Muscle of leg (tissue), 11 donors: ENCODE data around the gene CAPN14. TPM values are rescaled to one million over a fixed set of nuclear protein-coding genes. Genes with fewer than 3 reads are reported as not detected.

Experiments
- DNase-seq: peaks from one replicate; pipeline ENCODE4 v3.0.0; 2013
- H3K27ac ChIP-seq: one replicate; pipeline ENCODE4 v1.5.1; 2013; ENCODE audit warnings: mild to moderate bottlenecking, low read length, control low read depth
- H3K27me3 ChIP-seq: one replicate; pipeline ENCODE4 v1.6.1; 2013; ENCODE audit warnings: low read length; ENCODE audit not compliant: control insufficient read depth, insufficient read depth
- H3K36me3 ChIP-seq: one replicate; pipeline ENCODE4 v1.6.1; 2013; ENCODE audit warnings: low read length; ENCODE audit not compliant: control insufficient read depth, insufficient read depth
- H3K4me1 ChIP-seq: one replicate; pipeline ENCODE4 v1.6.1; 2013; ENCODE audit warnings: low read length; ENCODE audit not compliant: control insufficient read depth, insufficient read depth
- H3K4me3 ChIP-seq: one replicate; pipeline ENCODE4 v1.5.1; 2013; ENCODE audit warnings: low read length, control low read depth
- H3K9me3 ChIP-seq: replicated peaks from 2 replicates; pipeline ENCODE4 v1.6.1; 2013; ENCODE audit warnings: low read depth, low read length; ENCODE audit not compliant: control insufficient read depth
- WGBS: methylation state at CpG from one replicate; pipeline ENCODE4 v1.1.5; 2013; ENCODE audit warnings: missing lambda C conversion rate; ENCODE audit not compliant: insufficient coverage; 5-methylcytosine and 5-hydroxymethylcytosine counted together
- polyA plus RNA-seq, 8 donors: library from polyadenylated mRNA; unstranded; fragments of 120-200 nt; gene quantifications; one replicate each; pipeline versions ENCODE4 v1.2.1 to v1.2.3, GENCODE V29; 2013; ENCODE audit warnings: inconsistent platforms in 1 of 8, low replicate concordance in 1 of 8; ENCODE audit not compliant: insufficient read length in 8 of 8, insufficient read depth in 1 of 8
- total RNA-seq: library from RNA; stranded (reverse); fragments of 120-200 nt; gene quantifications from one replicate; pipeline ENCODE4 v1.2.4, GENCODE V29; 2013

Gene CAPN14
- total and polyA plus RNA-seq, 9 donors = 0.04 to 0.09 (median 0.06) TPM; not detected in 3

GRCh38 chr2:31199206-31199605 is 18.1 kb downstream of the CAPN14 start:
- Histone ChIP-seq H3K4me3 (no peak overlapping the region), H3K4me1 (no peaks in the 10 kb centered on the region), H3K9me3 (no peaks in the 10 kb centered on the region), H3K36me3 (no peaks in the 10 kb centered on the region), H3K27ac (no peak overlapping the region), H3K27me3 (peaks cover 2% of the 10 kb centered on the region)
- DNase-seq = no peak
- no CpG with 5 or more reads among the region's 4 CpGs for WGBS

- no peaks in the 10 kb centered on the region for H3K4me1 ChIP-seq
- DNase-seq = no peak
- 90% methylated on average over 1 of the region's 2 CpGs for WGBS
- no peaks in the 10 kb centered on the region for H3K36me3 ChIP-seq
- H3K27me3 ChIP-seq = peaks cover 3% of the 10 kb centered on the region
- H3K9me3 ChIP-seq = no peaks in the 10 kb centered on the region
- H3K27ac ChIP-seq = no peak overlapping the region
- no peak overlapping the region for H3K4me3 ChIP-seq
These were observed 19.6 kb downstream of the CAPN14 start for GRCh38 chr2:31197669-31198068.

GRCh38 chr2:31197166-31197565 is 20.1 kb downstream of the CAPN14 start:
- WGBS = 71% methylated on average over 1 of the region's 4 CpGs
- no peaks in the 10 kb centered on the region for H3K9me3 ChIP-seq

GRCh38 chr2:31196622-31197021 is 20.7 kb downstream of the CAPN14 start:
- WGBS = no CpG with 5 or more reads among the region's 2 CpGs
- Histone ChIP-seq H3K36me3 (no peaks in the 10 kb centered on the region), H3K4me3 (no peak overlapping the region), H3K4me1 (no peaks in the 10 kb centered on the region), H3K27me3 (peaks cover 3% of the 10 kb centered on the region), H3K27ac (no peak overlapping the region), H3K9me3 (no peaks in the 10 kb centered on the region)
- no peak for DNase-seq

More at GRCh38 chr2:31197166-31197565, 20.1 kb downstream of the CAPN14 start:
- Histone ChIP-seq H3K27me3 (peaks cover 3% of the 10 kb centered on the region), H3K27ac (no peak overlapping the region), H3K4me3 (no peak overlapping the region), H3K4me1 (no peaks in the 10 kb centered on the region), H3K36me3 (no peaks in the 10 kb centered on the region)
- no peak for DNase-seq

- Histone ChIP-seq H3K4me3 (no peak overlapping the region), H3K27ac (no peak overlapping the region)
These were observed 23.5 kb downstream of the CAPN14 start for GRCh38 chr2:31193806-31194205.

GRCh38 chr2:31192851-31193392 is 24.4 kb downstream of the CAPN14 start:
- DNase-seq = no peak
- peaks cover 3% of the 10 kb centered on the region for H3K27me3 ChIP-seq
- H3K4me3 ChIP-seq = no peak overlapping the region
- H3K9me3 ChIP-seq = no peaks in the 10 kb centered on the region
- no peaks in the 10 kb centered on the region for H3K36me3 ChIP-seq
- H3K4me1 ChIP-seq = no peaks in the 10 kb centered on the region
- WGBS = 64% methylated on average over 11 of the region's 12 CpGs
- no peak overlapping the region for H3K27ac ChIP-seq

More at GRCh38 chr2:31193806-31194205, 23.5 kb downstream of the CAPN14 start:
- H3K9me3 ChIP-seq = no peaks in the 10 kb centered on the region
- DNase-seq = no peak
- no peaks in the 10 kb centered on the region for H3K4me1 ChIP-seq
- peaks cover 3% of the 10 kb centered on the region for H3K27me3 ChIP-seq
- no peaks in the 10 kb centered on the region for H3K36me3 ChIP-seq
- 90% methylated on average over 3 of the region's 4 CpGs for WGBS

GRCh38 chr2:31192396-31192795 is 24.9 kb downstream of the CAPN14 start:
- Histone ChIP-seq H3K36me3 (no peaks in the 10 kb centered on the region), H3K4me3 (no peak overlapping the region), H3K9me3 (no peaks in the 10 kb centered on the region), H3K27me3 (peaks cover 3% of the 10 kb centered on the region), H3K27ac (no peak overlapping the region), H3K4me1 (no peaks in the 10 kb centered on the region)
- no CpG with 5 or more reads among the region's 2 CpGs for WGBS
- no peak for DNase-seq

DNA sequence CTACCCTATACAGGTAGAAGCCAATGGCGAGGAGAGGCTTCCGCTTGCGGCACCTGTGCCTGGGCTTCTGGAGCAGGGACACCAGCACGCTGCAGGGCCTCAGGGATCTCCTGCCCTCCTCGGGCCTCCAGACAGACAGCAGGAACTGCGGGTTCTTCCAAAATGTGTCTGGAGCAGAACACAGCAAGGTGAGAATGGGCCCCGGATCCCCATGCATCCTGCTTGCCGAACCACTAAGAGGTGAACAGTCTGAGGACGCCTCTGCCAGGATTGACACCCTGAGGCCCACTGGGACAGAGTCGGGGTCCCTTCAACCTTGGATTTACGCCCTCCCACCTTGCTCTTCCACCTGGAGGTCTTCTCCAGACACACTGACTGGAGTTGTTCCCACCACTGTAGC is 25.4 kb downstream of the CAPN14 start:
- Histone ChIP-seq H3K27me3 (peaks cover 3% of the 10 kb centered on the region), H3K4me3 (no peak overlapping the region), H3K27ac (no peak overlapping the region), H3K36me3 (no peaks in the 10 kb centered on the region), H3K9me3 (no peaks in the 10 kb centered on the region), H3K4me1 (no peaks in the 10 kb centered on the region)
- WGBS = 87% methylated on average over 11 of the region's 11 CpGs
- no peak for DNase-seq

GRCh38 chr2:31190188-31190587 is 27.1 kb downstream of the CAPN14 start:
- no peak overlapping the region for H3K27ac ChIP-seq
- peaks cover 3% of the 10 kb centered on the region for H3K27me3 ChIP-seq
- DNase-seq = no peak
- no peaks in the 10 kb centered on the region for H3K9me3 ChIP-seq
- H3K4me3 ChIP-seq = no peak overlapping the region
- H3K4me1 ChIP-seq = no peaks in the 10 kb centered on the region
- WGBS = no CpG with 5 or more reads among the region's 1 CpG
- H3K36me3 ChIP-seq = no peaks in the 10 kb centered on the region

DNA sequence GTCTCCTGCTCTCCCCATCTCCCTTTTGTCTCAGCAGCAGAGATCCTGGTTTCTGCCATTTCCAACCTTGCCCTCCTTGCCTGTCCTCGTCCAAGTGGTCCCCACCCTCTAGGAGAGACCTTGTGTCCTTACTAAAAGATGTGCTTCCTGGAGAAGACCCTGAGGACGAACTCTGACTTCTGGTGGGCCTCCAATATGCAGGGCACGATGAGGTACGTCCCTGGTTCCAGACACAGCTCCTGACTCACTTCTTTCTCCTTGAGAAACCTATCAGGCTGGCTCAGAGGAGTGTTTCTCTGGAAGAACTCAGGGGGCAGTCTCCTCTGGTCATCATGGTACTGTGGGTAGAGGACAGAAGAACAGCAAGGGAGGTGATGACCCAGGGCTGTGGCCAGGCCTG is 28.2 kb downstream of the CAPN14 start:
- peaks cover 3% of the 10 kb centered on the region for H3K27me3 ChIP-seq
- no peak overlapping the region for H3K27ac ChIP-seq
- WGBS = 49% methylated on average over 2 of the region's 4 CpGs
- no peaks in the 10 kb centered on the region for H3K36me3 ChIP-seq
- no peaks in the 10 kb centered on the region for H3K4me1 ChIP-seq
- no peak overlapping the region for H3K4me3 ChIP-seq
- DNase-seq = no peak
- H3K9me3 ChIP-seq = no peaks in the 10 kb centered on the region

GRCh38 chr2:31188131-31188530 is 29.2 kb downstream of the CAPN14 start:
- Histone ChIP-seq H3K4me3 (no peak overlapping the region), H3K4me1 (no peaks in the 10 kb centered on the region), H3K36me3 (no peaks in the 10 kb centered on the region), H3K27me3 (no peaks in the 10 kb centered on the region), H3K27ac (no peak overlapping the region), H3K9me3 (no peaks in the 10 kb centered on the region)
- DNase-seq = no peak
- WGBS = 49% methylated on average over 5 of the region's 5 CpGs
